Transverse colon (tissue), 4 donors: ENCODE results near the gene CDH13. TPM values are rescaled to one million over a fixed set of nuclear protein-coding genes. Genes with fewer than 3 reads are reported as not detected.
A peak's percentile ranks its signal among the peaks of the same experiment; 100 is the strongest.

Experiments used
- DNase-seq: peaks from one replicate; pipeline ENCODE4 v3.0.0-alpha.2; 2019
- H3K27ac ChIP-seq, 4 donors: fragments of 200-600 bp; sonication (generic); 2 replicates each; pipeline ENCODE4 v1.5.1; 2016 to 2018; ENCODE audit warnings: inconsistent platforms in 4 of 4
- H3K27me3 ChIP-seq: fragments of 200-600 bp; sonication (generic); 2 replicates; pipeline ENCODE4 v1.5.1; 2017; ENCODE audit warnings: inconsistent platforms
- H3K36me3 ChIP-seq, 4 donors: fragments of 200-600 bp; sonication (generic); 2 replicates each; pipeline ENCODE4 v1.5.1; 2017 to 2019; ENCODE audit warnings: inconsistent platforms in 4 of 4
- H3K4me1 ChIP-seq, 4 donors: fragments of 200-600 bp; sonication (generic); 2 replicates each; pipeline ENCODE4 v1.5.1; 2017 to 2020; ENCODE audit warnings: inconsistent platforms in 4 of 4
- H3K4me3 ChIP-seq, 4 donors: fragments of 200-600 bp; sonication (generic); 1 replicate in 1 of 4; 2 replicates in 3 of 4; pipeline versions ENCODE4 v1.5.1 to v1.6.1; 2017 to 2019; ENCODE audit warnings: inconsistent platforms in 4 of 4
- H3K9me3 ChIP-seq, 2 donors: fragments of 200-600 bp; sonication (generic); 2 replicates each; pipeline ENCODE4 v1.5.1; 2017 to 2019; ENCODE audit warnings: inconsistent platforms in 2 of 2
- EP300 ChIP-seq: sonication (generic); formaldehyde crosslinking; IDR thresholded peaks from one replicate; pipeline ENCODE4 v1.6.1; 2017; ENCODE audit warnings: antibody characterized with exemption, low read depth
- POLR2A ChIP-seq: fragments of 450-650 bp; IDR thresholded peaks from one replicate; pipeline ENCODE4 v1.6.1; 2016; ENCODE audit warnings: antibody characterized with exemption, mild to moderate bottlenecking, moderate library complexity
- POLR2AphosphoS5 ChIP-seq, 3 donors: sonication (generic); formaldehyde crosslinking; IDR thresholded peaks; one replicate each; pipeline ENCODE4 v1.6.1; 2016; ENCODE audit warnings: antibody characterized with exemption in 3 of 3
- WGBS, 2 donors: methylation state at CpG; one replicate each; pipeline ENCODE4 v1.1.5; 2018; ENCODE audit warnings: low coverage in 1 of 2; 5-methylcytosine and 5-hydroxymethylcytosine counted together
- in situ Hi-C, 4 donors: fragments of 200-750 bp; cut with MboI; loops; one replicate each; pipeline versions ENCODE4 v1.15.0 to v1.15.1; 2017; ENCODE audit warnings: low sequenced_read_pairs in 3 of 4, low pct_ligation_motif_present in 1 of 4, low pct_unique_long_range_greater_than_20kb in 1 of 4
- intact Hi-C: fragments of 100-400 bp; cut with DNase I; formaldehyde crosslinking; loops from one replicate; pipeline ENCODE4 v1.15.1; 2023; ENCODE audit warnings: low total_unique reads
- total RNA-seq, 4 donors: library from RNA; depleted of rRNA; stranded (reverse); fragments of >200 nt; gene quantifications; one replicate each; pipeline ENCODE4 v1.1.0, GENCODE V29; 2016
- TF ChIP-seq, protein P1 (sequence below), 5 experiments: fragments of 200-600 bp in 3 of 5; fragments of 450-650 bp in 2 of 5; sonication (generic) in 3 of 5; IDR thresholded peaks; 1 replicate in 2 of 5; 2 replicates in 3 of 5; pipeline ENCODE4 v1.5.1; 2016 to 2017; ENCODE audit warnings: antibody characterized with exemption in 5 of 5, inconsistent platforms in 3 of 5, mild to moderate bottlenecking in 2 of 5, moderate library complexity in 1 of 5

The CDH13 gene
- total RNA-seq, 4 donors from 2014 or later: 3.8 to 28.1 (median 5.8) TPM

DNA sequence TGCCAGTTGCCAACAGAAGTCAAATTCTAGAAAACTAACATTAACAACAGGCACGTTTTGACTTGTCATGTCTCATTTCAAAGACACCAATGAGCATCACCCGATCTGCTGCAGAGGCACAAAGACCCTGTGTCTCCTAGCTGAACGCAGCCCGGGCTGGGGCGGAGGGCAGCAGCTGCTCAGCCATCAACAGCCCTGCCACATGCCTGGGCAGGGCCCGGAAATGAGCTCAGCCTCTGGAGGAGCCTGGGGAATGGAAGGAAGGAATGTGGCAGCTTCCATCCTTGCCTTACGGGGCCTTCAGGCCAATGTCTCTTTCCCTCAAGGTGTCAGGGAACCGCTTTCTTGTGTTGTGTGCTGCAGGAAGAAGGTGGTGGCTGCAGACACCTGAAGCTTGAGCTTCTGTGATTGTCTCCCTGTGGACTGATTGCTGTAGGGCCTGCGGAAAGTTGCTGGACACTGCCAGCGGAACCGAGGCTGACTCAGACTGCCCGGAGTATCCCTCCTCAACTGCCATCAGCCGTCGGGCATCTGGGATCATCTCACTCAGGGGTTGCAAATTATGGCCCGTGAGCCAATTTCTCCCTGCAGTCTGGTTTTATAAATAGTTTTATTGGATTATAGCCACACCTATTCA, 7.3 kb downstream of the CDH13 start:
- in situ Hi-C loops: no loop called here
- peak overlapping the region in 3 of 4 donors; percentile 0 to 25 (median 22) for H3K27ac ChIP-seq
- no peak overlapping the region for H3K4me3 ChIP-seq
- no peaks in the 10 kb centered on the region for H3K36me3 ChIP-seq
- intact Hi-C loops: no loop called here
- H3K4me1 ChIP-seq: peaks cover 11 to 38% (median 23%) of the 10 kb centered on the region in 4 donors
- WGBS, 2 donors: 48% methylated on average over 15 of the region's 15 CpGs; no CpG with 5 or more reads in 1 of the 2 donors
- DNase-seq: peak; percentile 28
- peaks cover 14% of the 10 kb centered on the region for H3K27me3 ChIP-seq
- no peak for TF ChIP-seq POLR2A
- H3K9me3 ChIP-seq: no peaks in the 10 kb centered on the region

GRCh38 chr16:82634955-82635610, 8.3 kb downstream of the CDH13 start:
- no peak overlapping the region for H3K27ac ChIP-seq
- no peaks in the 10 kb centered on the region for H3K9me3 ChIP-seq
- no peaks in the 10 kb centered on the region for H3K36me3 ChIP-seq
- TF ChIP-seq, protein P1, sequence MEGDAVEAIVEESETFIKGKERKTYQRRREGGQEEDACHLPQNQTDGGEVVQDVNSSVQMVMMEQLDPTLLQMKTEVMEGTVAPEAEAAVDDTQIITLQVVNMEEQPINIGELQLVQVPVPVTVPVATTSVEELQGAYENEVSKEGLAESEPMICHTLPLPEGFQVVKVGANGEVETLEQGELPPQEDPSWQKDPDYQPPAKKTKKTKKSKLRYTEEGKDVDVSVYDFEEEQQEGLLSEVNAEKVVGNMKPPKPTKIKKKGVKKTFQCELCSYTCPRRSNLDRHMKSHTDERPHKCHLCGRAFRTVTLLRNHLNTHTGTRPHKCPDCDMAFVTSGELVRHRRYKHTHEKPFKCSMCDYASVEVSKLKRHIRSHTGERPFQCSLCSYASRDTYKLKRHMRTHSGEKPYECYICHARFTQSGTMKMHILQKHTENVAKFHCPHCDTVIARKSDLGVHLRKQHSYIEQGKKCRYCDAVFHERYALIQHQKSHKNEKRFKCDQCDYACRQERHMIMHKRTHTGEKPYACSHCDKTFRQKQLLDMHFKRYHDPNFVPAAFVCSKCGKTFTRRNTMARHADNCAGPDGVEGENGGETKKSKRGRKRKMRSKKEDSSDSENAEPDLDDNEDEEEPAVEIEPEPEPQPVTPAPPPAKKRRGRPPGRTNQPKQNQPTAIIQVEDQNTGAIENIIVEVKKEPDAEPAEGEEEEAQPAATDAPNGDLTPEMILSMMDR (IDR thresholded peaks at IDR 0.05): no peak
- no peak for TF ChIP-seq POLR2A
- TF ChIP-seq POLR2AphosphoS5 (IDR thresholded peaks at IDR 0.05): no peak
- no peak for TF ChIP-seq EP300
- in situ Hi-C loops: no loop called here
- no peak overlapping the region for H3K4me3 ChIP-seq
- peaks cover 11 to 43% (median 21%) of the 10 kb centered on the region in 4 donors for H3K4me1 ChIP-seq
- peaks cover 4% of the 10 kb centered on the region for H3K27me3 ChIP-seq
- no peak for DNase-seq
- 83 to 94% methylated on average over 2 of the region's 2 CpGs for WGBS, 2 donors
- intact Hi-C loops: no loop called here

- Histone ChIP-seq H3K4me3 (no peak overlapping the region), H3K27me3 (no peaks in the 10 kb centered on the region), H3K36me3 (no peaks in the 10 kb centered on the region), H3K27ac (peak overlapping the region; percentile 46 to 64 (median 60)), H3K4me1 (peaks cover 11 to 43% (median 20%) of the 10 kb centered on the region in 4 donors), H3K9me3 (no peaks in the 10 kb centered on the region)
- intact Hi-C loops (no loop called here), in situ Hi-C loops (no loop called here)
- WGBS, 2 donors: 54 to 58% methylated on average over 2 to 3 of the region's 3 CpGs
- no peak for DNase-seq
- no peak for TF ChIP-seq EP300
- TF ChIP-seq, protein P1 (IDR thresholded peaks at IDR 0.05): no peak
- no peak for TF ChIP-seq POLR2A
- TF ChIP-seq POLR2AphosphoS5 (IDR thresholded peaks at IDR 0.05): no peak
Observed at GRCh38 chr16:82636485-82636884, 9.7 kb downstream of the CDH13 start.

- Histone ChIP-seq H3K9me3 (no peaks in the 10 kb centered on the region), H3K36me3 (no peaks in the 10 kb centered on the region), H3K4me3 (no peak overlapping the region), H3K4me1 (peaks cover 11 to 43% (median 20%) of the 10 kb centered on the region in 4 donors), H3K27ac (peak overlapping the region in 3 of 4 donors; percentile 46 to 64 (median 63)), H3K27me3 (no peaks in the 10 kb centered on the region)
- in situ Hi-C loops: no loop called here
- TF ChIP-seq EP300 (no peak), POLR2AphosphoS5 (IDR thresholded peaks at IDR 0.05) (no peak)
- TF ChIP-seq, protein P1 (IDR thresholded peaks at IDR 0.05): no peak
- WGBS, 2 donors: 21 to 58% methylated on average over 3 of the region's 3 CpGs
- DNase-seq: no peak
- intact Hi-C loops: no loop called here
Observed at GRCh38 chr16:82636958-82637357, 10.2 kb downstream of the CDH13 start.
